HG03521 (cell line): ENCODE measurements around the gene RIOK1.

Experiments
- ATAC-seq: cut with Tn5 transposase; IDR thresholded peaks from one replicate; pipeline ENCODE4 v1.9.1; 2021; ENCODE audit warnings: mild to moderate bottlenecking, moderate library complexity; ENCODE audit not compliant: unreplicated experiment

Gene RIOK1

DNA sequence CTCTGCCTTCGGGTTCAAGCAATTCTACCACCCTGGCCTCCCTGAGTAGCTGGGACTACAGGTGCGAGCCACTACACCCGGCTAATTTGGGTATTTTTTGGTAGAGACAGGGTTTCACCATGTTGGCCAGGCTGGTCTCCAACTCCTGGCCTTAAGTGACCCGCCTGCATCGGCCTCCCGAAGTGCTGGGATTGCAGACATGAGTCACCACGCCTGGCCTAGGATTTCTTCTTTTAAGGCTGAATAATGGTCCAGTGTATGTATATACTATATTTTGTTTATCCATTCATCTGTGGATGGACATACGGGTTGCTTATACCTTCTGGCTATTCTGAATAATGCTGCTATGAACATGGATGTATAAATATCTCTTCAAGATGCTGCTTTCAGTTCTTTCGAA lies 17.1 kb downstream of the RIOK1 start:
- no peak for ATAC-seq

DNA sequence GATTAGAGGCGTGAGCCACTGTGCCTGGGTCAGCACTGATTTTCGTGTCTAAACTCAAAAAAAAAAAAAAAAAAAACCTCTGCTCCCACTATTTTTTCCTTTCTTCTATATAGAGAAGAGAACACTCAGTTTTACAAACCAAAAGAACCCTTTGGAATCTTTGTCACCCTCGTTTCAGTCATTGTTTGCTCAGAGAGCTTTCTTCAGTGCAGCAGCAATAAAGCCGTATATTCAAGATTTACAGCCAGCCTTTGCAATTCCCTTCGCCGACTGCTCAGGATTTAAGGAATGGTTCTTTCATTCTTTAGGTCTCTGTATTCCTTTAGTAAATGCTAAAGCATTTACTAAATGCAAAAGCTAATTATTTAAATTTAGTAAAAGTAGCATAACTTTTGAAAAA lies 20.1 kb downstream of the RIOK1 start:
- no peak for ATAC-seq

DNA sequence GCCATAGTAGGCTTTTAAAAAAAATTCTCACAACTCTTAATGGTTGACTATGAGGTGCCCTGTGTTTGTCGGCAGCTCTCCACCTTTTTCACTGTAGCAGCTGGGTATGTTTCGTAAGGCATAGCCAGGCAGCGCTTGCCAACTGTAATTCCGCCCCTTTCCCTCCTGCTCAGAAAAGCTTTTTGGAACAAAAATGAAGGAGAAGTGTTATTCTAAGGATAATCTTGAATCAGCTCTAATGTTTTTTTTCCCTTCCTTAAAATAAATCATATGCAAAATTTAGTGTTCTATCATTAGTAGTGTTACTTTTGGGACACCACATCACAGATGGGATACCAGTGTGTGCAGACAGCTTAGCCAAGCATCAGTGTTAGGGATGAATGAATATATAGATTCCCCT lies 21.2 kb downstream of the RIOK1 start:
- no peak for ATAC-seq

DNA sequence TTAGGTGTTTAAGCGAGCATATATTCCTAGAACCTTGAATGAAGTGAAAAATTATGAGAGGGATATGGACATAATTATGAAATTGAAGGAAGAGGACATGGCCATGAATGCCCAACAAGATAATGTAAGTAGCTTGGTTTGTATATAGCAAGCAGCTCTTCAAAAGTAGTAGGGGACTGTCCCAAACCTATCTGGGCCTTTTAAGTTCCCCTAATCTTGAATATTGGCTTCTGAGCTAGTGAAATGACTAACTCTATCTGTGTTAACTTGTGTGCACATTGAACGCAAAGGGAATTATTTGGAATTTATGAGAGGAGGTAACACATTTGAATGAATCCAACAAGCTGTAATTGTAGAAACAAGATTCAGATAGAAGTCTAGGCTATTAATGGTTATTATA lies 21.7 kb downstream of the RIOK1 start:
- no peak for ATAC-seq

DNA sequence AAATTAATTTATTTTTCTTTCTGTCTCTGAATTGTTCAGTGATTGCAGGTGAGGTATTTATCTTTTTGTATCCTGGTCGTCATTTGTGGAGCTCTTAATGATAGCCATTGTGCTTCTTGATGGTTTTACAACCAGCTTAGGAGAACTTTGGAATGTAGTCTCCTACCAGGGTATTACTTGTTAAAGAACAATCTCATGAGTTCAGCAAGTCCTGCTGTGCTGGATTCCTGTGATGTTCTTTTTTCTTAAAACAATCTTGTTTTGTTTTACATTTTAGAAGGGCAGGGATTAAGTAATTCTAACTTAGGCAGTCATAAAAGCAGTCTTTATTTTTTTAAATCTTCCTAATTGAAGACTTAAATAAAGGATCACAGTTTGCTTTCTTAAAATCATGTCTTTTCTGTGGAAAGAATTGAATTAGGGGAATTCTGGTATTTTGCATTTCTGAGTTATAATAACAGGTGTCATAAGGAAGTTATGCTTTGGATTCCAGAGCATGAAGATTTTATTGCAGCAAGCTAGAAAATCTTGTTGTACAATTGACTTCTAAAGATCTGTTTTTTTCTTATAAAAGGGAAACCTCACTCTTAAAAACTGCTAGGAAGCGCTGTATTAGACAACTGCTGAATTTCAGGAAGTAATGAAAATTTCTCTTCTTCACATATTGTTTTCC lies 23.7 kb downstream of the RIOK1 start:
- no peak for ATAC-seq

DNA sequence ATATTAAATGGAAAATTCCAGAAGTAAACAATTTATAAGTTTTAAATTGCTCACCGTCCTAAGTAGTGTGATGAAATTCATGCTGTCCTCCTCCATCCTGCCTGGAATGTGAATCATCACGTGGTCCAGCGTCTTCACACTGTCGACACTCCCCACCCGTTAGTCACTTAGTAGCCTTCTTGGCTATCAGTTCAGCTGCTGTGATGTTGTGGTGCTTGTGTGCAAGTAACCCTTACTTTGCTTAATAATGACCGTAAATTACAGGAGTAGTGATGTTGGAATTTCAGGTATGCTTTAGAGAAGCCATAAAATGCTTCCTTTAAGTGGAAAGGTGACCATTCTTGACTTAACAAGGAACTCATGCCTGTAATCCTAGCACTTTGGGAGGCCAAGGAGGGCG lies 25.2 kb downstream of the RIOK1 start:
- ATAC-seq, result no peak

DNA sequence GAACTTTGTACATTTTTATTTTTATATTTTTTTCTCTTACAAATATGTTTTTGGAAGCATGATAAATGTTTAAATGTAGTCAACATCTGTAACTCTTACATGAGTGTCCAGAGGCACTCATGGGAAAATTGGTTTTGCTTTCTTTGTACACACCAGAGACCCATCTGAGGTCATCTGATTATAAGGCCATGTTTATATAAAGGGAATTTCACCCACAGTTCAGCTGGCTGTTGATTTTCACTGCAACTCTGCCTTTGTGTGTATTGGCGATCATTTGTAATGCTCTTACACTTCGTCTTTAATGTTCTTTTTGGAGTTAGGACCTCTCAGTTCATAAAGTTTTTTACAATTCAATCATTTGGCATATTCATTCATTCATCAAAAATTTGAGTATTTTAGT lies 28.1 kb downstream of the RIOK1 start:
- no peak for ATAC-seq

DNA sequence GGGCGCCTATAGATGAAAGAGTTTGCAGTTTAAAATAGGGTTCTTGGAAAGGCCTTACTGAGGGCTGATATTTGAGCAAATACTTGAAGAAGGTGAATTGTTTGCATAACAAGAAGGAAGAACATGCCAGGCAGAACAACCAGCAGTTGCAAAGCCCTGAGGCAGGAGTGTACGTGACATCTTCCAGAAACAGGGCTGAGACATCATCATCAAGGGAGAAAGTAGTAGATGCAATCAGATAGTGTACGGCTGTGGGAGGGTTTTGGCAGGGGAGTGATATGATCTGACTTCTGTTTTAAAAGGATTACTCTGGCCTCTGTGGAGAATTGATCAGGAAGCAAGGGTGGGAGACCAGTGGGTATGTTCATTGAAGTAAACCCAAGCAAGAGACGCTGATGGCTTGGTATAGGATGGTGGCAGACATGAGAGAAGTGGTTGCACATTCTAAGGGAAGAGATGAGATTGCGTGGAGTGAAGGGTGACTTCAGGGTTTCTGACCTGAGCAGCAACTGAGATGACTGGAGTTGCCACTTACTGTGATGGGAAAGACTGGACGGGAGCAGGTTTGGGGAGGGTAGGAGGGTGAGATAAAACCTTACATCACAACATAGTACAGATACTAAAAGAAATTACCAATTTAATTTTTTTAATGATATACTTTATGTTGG lies 28.8 kb downstream of the RIOK1 start:
- no peak for ATAC-seq

DNA sequence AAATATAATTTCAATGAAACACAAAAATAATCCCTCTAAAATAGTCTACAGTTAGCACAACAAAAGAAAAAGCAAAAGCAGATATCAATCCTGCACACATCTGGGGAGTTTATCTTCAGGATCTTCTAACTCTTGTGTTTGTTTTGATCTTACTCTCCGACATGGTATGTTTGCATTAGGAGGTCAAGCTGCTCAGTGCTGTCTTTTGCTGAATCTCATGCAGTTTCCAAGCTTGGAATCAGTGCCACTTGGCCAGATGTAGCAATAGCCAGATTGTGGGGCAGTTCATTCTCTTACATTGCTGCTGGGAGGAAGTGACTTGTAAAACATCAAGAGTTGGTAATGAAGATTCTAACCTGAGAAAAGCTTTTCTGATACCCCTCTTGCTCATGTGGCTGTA lies 29.5 kb downstream of the RIOK1 start:
- ATAC-seq, result no peak

DNA sequence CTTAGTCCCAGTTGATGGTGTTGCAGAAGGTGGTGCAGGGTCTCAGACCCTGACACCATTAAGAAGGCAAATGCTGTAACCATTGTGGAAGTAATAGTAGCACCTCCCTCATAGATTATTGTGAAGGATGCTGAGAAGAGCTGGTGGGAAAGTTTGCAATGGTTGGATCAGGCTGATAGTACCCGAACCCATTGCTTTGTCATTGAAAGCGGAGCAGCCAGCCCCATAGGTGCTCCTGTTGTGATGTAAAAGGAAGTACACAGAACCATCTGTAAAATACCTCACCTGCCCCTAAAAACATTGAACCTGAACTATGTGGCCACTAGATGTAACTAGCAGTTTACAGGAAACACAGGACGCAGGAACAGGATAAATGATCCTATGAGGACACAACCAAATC lies 31.5 kb downstream of the RIOK1 start:
- ATAC-seq, result no peak

DNA sequence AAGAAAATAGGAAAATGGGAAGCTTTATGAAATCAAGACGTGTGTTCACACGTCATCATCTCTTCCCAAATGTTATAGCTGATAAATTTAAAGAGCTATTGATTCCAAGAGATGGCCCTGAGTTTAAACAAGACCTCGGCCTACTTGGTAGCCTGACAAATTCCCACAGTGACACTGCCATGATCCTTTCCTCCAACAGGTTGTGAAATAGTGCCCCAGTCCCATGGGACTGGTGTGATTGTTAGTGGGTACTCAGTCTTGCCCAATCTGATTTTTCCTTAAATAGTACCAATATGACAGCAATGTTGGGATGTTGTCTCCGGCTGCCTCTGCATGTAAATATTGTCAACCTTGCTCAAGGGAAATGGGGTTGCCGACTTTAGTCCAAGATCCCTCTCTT lies 34.5 kb downstream of the RIOK1 start:
- no peak for ATAC-seq

DNA sequence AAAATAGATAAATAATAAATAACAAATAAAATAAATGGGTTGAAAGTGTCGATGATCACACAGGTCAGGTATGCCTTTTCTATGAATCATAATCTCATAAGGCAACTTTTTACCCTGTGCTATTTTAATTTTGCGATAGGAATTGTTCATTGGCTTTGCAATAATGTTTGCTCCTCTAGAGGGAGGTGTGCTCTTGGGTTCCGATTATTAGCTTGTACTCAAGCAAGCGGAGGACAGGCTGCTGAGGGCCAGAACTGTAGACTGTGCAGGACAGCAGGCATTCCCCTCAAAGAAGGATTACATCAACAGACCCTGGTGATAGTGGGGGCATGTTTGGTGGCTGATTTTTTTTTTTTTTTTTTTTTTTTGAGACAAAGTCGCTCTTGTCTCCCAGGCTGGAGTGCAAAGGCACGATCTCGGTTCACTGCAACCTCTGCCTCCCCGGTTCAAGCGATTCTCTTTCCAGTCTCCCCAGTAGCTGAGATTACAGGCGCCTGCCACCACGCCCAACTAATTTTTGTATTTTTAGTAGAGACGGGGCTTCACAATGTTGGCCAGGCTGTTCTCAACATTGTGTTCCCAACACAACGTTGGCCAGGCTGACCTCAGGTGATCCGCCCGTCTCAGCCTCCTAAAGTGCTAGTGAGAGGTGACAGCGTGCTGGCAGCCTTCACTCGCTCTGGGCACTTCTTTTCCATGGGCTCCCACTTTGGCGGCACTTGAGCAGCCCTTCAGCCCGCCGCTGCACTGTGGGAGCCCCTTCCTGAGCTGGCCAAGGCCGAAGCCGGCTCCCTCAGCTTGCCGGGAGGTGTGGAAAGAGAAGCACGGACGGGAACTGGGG lies 35.6 kb downstream of the RIOK1 start:
- no peak for ATAC-seq

DNA sequence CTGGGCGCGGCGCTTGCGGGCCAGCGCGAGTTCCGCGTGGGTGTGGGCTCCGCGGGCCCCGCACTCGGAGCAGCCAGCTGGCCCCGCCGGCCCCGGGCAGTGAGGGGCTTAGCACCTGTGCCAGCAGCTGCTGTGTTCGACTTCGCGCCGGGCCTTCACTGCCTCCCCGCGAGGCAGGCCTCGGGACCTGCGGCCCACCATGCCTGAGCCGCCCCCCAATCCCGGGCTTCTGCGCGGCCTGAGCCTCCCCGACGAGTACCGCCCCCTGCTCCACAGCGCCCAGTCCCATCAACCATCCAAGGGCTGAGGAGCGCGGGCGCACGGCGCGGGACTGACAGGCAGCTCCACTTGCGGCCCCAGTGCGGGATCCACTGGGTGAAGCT lies 36.2 kb downstream of the RIOK1 start:
- no peak for ATAC-seq

DNA sequence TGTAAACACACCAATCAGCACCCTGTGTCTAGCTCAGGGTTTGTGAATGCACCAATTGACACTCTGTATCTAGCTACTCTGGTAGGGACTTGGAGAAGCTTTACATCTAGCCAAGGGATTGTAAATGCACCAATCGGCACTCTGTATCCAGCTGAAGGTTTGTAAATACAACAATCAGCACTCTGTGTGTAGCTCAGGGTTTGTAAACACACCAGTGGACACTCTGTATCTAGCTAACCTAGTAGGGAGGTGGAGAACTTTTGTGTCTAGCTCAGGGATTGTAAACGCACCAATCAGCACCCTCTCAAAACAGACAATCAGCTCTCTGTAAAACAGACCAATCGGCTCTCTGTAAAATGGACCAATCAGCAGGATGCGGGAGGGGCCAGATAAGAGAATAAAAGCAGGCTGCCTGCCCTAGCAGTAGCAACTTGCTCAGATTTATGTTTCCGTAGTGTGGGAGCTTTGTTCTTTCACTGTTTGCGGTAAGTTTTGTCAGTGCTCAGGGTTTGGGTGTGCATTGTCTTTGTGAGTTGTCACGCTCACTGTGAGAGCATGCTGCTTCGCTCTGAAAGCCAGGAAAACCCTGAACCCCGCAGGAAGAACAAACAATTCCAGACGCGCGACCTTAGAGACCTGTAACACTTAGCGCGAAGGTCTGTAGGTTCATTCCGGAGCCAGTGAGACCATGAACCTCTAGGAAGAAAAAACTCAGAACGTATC lies 37.0 kb downstream of the RIOK1 start:
- no peak for ATAC-seq

DNA sequence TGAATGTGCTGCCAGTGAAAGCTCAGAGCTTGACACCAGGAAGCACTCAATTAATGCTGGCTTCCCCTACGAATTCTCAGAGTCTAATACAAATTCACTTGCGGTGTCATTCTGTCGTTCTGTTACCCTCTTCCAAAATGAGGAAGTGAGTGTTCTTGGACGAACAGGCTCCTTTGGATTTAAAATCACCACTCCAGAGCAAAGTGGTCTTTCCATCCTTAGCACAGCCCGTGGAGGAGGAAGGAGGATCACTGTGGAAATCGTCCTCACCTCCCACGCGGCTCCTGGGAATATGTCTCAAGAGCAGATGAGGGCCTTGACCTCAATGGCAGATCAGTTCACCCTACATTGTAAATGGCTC lies 41.7 kb downstream of the RIOK1 start:
- no peak for ATAC-seq

DNA sequence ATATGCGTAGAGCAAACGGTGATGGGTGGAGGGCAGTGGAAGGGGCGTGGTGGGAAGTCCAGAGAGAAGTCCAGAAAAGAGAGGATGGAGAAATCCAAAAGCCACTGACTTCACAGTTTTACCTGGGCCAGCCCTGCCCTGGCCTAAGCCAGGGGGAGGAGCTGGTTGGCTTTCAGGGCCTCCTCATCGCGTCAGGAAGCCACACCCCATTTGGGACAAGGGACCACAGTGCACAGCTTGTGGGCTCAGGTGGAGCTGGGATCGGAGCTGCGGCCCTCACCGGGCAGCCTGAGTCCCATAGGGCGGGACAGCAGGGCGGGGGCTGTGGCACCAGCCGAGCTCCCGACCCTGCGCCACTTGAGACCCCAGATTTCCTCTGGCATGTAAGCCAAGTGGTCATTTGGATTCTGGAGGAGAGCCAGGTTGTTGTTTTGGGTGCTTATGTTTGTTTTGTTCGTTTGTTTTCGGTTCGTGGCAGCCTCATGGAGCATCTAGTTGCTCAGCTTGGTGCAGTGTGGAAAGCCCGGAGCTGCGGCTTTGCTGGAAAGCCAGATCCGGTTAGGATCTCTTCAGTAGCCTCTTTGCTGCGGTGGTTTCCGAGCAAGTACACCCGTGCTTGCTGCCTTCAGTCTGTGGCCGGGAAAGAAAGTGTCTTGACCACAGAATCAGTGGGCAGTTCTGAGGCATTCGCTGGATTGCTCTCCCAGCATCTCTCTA lies 42.2 kb downstream of the RIOK1 start:
- no peak for ATAC-seq

DNA sequence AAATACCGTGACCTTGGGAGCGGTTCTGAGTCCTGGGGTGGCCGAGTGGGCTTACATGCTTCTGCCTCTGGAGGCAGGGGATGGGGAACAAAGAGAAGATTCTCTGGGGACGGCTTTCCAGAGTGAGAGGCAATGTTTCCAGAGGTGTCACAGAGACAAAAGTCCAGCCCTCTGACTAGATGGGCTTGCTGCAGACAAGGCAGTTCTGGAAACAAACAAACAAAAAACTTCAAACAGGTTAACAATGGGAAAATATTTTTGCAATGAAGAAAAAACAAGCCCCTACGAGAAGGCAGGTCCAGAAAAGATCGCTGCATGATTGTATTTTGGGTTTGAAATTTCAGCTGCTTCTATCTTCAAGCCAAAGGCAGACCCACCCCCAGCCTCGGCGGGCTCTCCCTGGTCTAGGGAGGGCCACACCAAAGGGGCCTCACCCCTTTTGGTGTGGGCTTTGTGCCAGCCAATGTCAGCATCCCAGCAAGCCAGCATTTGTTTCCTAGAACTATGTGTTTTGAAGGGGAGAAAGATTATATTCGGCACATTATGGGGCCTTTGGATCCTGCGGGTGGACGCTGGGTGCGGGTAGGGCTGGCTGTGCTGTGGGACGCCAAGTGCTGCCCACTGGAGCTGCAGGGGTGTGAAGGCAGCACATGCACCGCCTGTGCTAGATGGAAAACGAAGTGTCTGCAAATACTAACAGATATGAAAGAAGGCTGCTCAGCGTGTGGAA lies 42.9 kb downstream of the RIOK1 start:
- ATAC-seq, result no peak

DNA sequence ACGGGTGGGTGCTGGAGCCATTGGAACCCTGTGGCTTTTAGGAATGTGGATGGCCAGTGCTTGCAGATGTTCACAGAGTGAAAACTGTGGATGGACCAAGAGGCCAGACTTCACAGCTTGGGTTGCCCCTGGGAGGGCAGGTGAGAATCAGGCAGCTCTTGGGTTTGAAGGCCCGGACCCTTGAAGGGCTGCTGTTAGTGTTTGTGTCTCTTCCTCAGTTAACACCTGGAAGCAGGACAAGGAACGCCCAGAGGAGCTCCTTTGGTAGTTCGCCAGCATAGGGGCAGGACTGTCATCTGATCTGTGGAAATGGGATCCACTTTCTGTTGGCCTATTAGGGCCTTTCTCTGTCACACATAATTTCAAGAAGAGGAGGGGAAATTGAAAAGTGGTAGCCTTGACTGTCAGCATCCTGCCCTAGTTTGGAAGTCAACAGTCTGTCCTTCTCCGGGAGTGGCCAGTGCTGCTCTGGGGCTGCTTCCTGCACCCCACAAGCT lies 43.6 kb downstream of the RIOK1 start:
- ATAC-seq, result no peak

DNA sequence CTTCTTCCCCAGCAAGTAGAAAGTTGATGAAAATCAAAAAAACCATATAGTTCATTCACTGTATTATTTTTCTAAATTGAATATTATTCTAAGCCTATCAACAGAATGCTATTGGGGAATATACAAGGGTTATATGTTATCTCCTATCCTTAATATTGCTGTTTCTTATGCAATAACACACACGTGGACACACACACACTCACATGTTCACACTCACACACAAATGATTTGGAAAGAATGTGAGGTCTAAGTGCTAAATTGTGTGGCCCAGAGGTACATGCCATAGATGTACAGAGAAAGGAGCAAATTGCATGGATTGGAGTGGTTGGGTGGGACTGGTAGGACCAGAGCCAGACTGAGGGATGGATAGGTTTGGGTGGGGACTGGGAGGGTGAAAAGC lies 45.1 kb downstream of the RIOK1 start:
- ATAC-seq, result no peak

DNA sequence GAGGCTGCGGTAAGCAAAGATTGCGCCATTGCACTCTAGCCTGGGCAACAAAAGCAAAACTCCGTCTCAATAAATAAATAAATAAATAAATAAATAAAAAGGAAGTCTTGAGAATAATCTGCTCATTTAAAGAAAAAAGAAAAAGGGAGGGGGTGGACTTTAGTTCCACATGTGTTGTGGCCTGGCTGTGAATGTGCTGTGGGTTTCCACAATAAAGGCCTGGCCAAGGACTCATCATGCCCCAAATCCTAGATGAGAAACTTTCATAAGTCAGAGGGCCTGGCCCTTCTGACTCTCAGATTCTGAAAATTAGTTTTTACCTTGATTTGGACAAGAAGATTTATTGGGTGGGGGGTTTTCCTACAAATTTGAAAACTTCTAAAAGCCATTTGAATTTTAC lies 48.4 kb downstream of the RIOK1 start:
- ATAC-seq, result no peak
